Ishikawa (cell line): ENCODE data around the gene IL31RA.

Experiments used
- CEBPB ChIP-seq: IDR thresholded peaks from 2 replicates; pipeline ENCODE4 v1.6.1; 2012
- EP300 ChIP-seq: IDR thresholded peaks from 2 replicates; pipeline ENCODE4 v1.6.1; 2012; ENCODE audit warnings: borderline replicate concordance
- RAD21 ChIP-seq: IDR thresholded peaks from 2 replicates; pipeline ENCODE4 v1.6.1; 2012; ENCODE audit warnings: low read depth
- REST ChIP-seq: IDR thresholded peaks from 2 replicates; pipeline ENCODE4 v1.6.1; 2012; ENCODE audit warnings: low read depth, mild to moderate bottlenecking
- TAF1 ChIP-seq: IDR thresholded peaks from 2 replicates; pipeline ENCODE4 v1.6.1; 2012; ENCODE audit warnings: low read depth, mild to moderate bottlenecking
- TCF12 ChIP-seq: IDR thresholded peaks from 2 replicates; pipeline ENCODE4 v1.6.1; 2012; ENCODE audit warnings: low read depth
- TEAD4 ChIP-seq: IDR thresholded peaks from 2 replicates; pipeline ENCODE4 v1.6.1; 2012
- YY1 ChIP-seq: IDR thresholded peaks from 2 replicates; pipeline ENCODE4 v1.6.1; 2012; ENCODE audit warnings: low read depth
- ZBTB7A ChIP-seq: IDR thresholded peaks from 2 replicates; pipeline ENCODE4 v1.6.1; 2012; ENCODE audit warnings: low read depth
- TF ChIP-seq, protein P1 (sequence below): IDR thresholded peaks from 2 replicates; pipeline ENCODE4 v1.6.1; 2012

DNA sequence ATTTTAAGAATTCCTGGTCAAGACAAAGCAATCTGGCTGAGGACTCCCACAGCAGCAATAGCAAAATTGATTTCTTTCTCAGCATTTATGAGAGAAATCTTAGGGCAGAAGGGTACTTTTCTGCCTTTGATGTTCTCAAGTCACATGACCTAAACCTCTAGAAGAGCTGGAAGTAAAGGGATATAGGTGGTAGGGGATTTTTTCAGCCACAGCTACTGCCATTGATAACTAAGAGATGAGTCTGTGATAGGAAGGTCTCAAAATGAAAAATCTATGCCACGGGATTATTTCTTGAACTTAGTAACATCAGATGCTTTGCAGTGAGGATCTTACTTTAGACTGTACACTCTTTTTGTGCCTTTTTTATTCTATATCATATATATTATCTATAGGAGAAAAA is 108.1 kb downstream of the IL31RA start:
- TF ChIP-seq RAD21: no peak
- no peak for TF ChIP-seq TEAD4
- TF ChIP-seq YY1: no peak
- TF ChIP-seq CEBPB: no peak
- TF ChIP-seq TCF12: no peak
- TF ChIP-seq, protein P1, sequence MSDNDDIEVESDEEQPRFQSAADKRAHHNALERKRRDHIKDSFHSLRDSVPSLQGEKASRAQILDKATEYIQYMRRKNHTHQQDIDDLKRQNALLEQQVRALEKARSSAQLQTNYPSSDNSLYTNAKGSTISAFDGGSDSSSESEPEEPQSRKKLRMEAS: no peak
- no peak for TF ChIP-seq ZBTB7A
- TF ChIP-seq TAF1: no peak
- TF ChIP-seq REST: no peak
- no peak for TF ChIP-seq EP300
